Naive B cell (primary cell): Measurements from ENCODE around the gene PCNX4. TPM values are rescaled to one million over a fixed set of nuclear protein-coding genes. Genes with fewer than 3 reads are reported as not detected.
"Not testable (repeated sequence)": the region's sequence is repeated elsewhere in the genome, so short reads cannot be mapped to it uniquely, and the experiment has no call there.

ENCODE experiments used
- ATAC-seq, 2 donors: fragments of 150-1000 bp; cut with Tn5 transposase; 2 replicates each; pipeline ENCODE4 v1.10.0; 2021; ENCODE audit warnings: low read depth in 2 of 2, mild to moderate bottlenecking in 2 of 2, moderate library complexity in 2 of 2
- DNase-seq: peaks from one replicate; pipeline ENCODE4 v3.0.0; 2022
- H3K27ac Mint-ChIP-seq, 6 donors: one replicate each; pipeline ENCODE4 v1.8.0; 2020 to 2022; ENCODE audit warnings: mild to moderate bottlenecking in 6 of 6, mixed read lengths in 6 of 6, moderate library complexity in 5 of 6, inconsistent platforms in 2 of 6
- H3K27me3 Mint-ChIP-seq, 3 donors: one replicate each; pipeline ENCODE4 v1.8.0; 2021 to 2022; ENCODE audit warnings: mixed read lengths in 3 of 3, mild to moderate bottlenecking in 1 of 3
- H3K36me3 Mint-ChIP-seq, 2 donors: one replicate each; pipeline ENCODE4 v1.8.0; 2020 to 2022; ENCODE audit warnings: mixed read lengths in 2 of 2, inconsistent platforms in 1 of 2, mild to moderate bottlenecking in 1 of 2
- H3K4me1 Mint-ChIP-seq, 3 donors: one replicate each; pipeline ENCODE4 v1.8.0; 2020 to 2022; ENCODE audit warnings: mixed read lengths in 3 of 3, inconsistent platforms in 1 of 3, mild to moderate bottlenecking in 1 of 3, moderate library complexity in 1 of 3
- H3K4me3 Mint-ChIP-seq, 8 donors: one replicate each; pipeline ENCODE4 v1.8.0; 2020 to 2022; ENCODE audit warnings: mild to moderate bottlenecking in 8 of 8, mixed read lengths in 8 of 8, moderate library complexity in 8 of 8, inconsistent platforms in 2 of 8
- H3K9me3 Mint-ChIP-seq, 7 donors: one replicate each; pipeline ENCODE4 v1.8.0; 2020 to 2022; ENCODE audit warnings: mixed read lengths in 7 of 7, mild to moderate bottlenecking in 5 of 7, inconsistent platforms in 2 of 7, moderate library complexity in 1 of 7
- polyA plus RNA-seq, 6 donors: library from polyadenylated mRNA; unstranded; fragments of 300-500 nt; fragmentation: Illumina TruSeq; gene quantifications; one replicate each; pipeline ENCODE4 v1.2.3, GENCODE V29; 2021; ENCODE audit warnings: low read depth in 6 of 6

Gene PCNX4
- polyA plus RNA-seq = 10 to 100 TPM; 11.3 to 26.1 (median 24.5) TPM

DNA sequence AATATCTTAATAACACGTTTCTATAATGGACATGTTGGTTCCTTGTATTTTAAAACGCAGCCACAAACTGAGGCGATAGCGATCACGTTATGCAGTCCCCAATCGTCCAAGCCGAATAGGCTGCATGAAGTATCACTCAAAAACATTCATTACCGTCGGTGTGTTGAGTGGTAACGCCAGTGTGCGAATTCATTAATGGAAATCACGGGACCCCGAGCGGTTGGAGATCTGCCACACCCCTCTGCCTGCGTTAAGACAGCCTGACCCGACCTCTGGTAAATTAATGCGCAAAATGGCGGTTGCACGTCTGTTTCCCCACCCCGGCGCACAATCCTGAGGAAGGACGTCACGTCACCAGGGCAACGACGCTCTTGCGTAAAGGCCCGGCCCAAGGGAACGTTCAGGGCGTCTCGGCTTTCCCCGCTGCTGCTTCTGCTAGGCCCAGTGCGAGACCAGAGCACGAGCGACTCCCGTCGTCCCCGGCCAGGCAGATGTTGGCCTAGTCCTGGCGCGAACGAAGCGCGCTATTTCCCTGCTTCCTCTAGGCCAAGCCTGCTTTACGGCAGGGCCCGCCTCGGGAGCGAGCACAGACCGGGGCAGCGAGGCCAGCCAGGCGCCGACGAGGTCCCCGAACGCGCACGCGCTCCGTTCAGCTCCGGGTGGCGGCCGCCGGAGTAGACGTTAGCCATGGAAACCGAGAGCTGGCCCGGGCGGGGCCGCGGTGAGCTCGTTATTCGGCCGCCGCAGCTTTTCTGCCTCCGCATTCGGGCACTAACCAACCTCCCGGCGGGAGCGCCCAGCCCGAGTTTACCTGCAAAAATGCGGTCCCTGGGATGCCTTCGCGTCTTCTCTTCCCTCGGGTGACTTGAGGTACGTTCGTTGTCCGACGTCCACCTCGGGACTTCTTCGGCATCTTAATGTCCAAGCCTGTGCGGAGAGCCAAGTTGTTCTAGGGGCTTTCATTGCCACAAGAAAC lies at the start of gene PCNX4:
Gene PCNX4, plus strand, starts transcription at position 374 of the 976 bp plus-strand sequence. CDS start 15,716 bp downstream, outside the sequence.
- H3K4me1 Mint-ChIP-seq = peaks cover 29 to 42% (median 36%) of the 10 kb centered on the region in 3 donors
- H3K9me3 Mint-ChIP-seq = no peaks in the 10 kb centered on the region
- no peaks in the 10 kb centered on the region for H3K36me3 Mint-ChIP-seq

DNA sequence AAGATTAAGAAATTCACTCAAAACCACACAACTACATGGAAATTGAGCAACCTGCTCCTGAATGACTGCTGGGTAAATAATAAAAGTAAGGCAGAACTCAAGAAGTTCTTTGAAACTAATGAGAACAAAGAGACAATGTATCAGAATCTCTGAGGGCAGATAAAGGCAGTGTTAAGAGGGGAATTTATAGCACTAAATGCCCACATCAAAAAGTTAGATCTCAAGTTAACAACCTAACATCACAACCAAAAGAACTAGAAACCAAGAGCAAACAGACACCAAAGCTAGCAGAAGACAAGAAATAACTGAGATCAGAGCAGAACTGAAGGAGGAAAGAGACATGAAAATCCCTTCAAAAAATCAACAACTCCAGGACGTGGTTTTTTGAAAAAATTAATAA lies 43.7 kb upstream of the PCNX4 start:
- H3K4me3 Mint-ChIP-seq, ATAC-seq, H3K27ac Mint-ChIP-seq, H3K36me3 Mint-ChIP-seq, DNase-seq: not testable (repeated sequence)
- Mint-ChIP-seq H3K27me3 (peaks cover 6 to 65% (median 44%) of the 10 kb centered on the region in 3 donors), H3K9me3 (peaks cover 0 to 31% (median 17%) of the 10 kb centered on the region in 7 donors), H3K4me1 (peaks cover 0 to 10% (median 6%) of the 10 kb centered on the region in 3 donors)

More for the DNA sequence above, at the start of gene PCNX4:
- peak; percentile 96 for DNase-seq
- H3K27ac Mint-ChIP-seq = peak within 1 kb of the TSS; percentile 95 to 99 (median 99)
- ATAC-seq = peak; percentile 89
- peak within 1 kb of the TSS; percentile 88 to 98 (median 94) for H3K4me3 Mint-ChIP-seq
- peaks cover 0 to 7% (median 0%) of the 10 kb centered on the region in 3 donors for H3K27me3 Mint-ChIP-seq

GRCh38 chr14:60051721-60052221 lies 40.0 kb upstream of the PCNX4 start:
- no peak overlapping the region for H3K27ac Mint-ChIP-seq

GRCh38 chr14:60058087-60058486 lies 33.6 kb upstream of the PCNX4 start:
- DNase-seq (no peak), ATAC-seq (no peak)
- Mint-ChIP-seq H3K27ac (no peak overlapping the region), H3K36me3 (peaks cover 0 to 3% of the 10 kb centered on the region in 2 donors), H3K4me1 (no peaks in the 10 kb centered on the region), H3K9me3 (peaks cover 0 to 1% (median 0%) of the 10 kb centered on the region in 7 donors), H3K27me3 (peaks cover 8 to 17% (median 15%) of the 10 kb centered on the region in 3 donors), H3K4me3 (no peak overlapping the region)

More at GRCh38 chr14:60051721-60052221, 40.0 kb upstream of the PCNX4 start:
- H3K27me3 Mint-ChIP-seq = peaks cover 13 to 42% (median 25%) of the 10 kb centered on the region in 3 donors
- H3K4me1 Mint-ChIP-seq = peaks cover 0 to 10% (median 6%) of the 10 kb centered on the region in 3 donors
- peak; percentile 38 to 48 for ATAC-seq
- no peak for DNase-seq
- H3K9me3 Mint-ChIP-seq = peaks cover 0 to 1% (median 0%) of the 10 kb centered on the region in 7 donors
- H3K4me3 Mint-ChIP-seq = no peak overlapping the region
- H3K36me3 Mint-ChIP-seq = peaks cover 0 to 3% of the 10 kb centered on the region in 2 donors

DNA sequence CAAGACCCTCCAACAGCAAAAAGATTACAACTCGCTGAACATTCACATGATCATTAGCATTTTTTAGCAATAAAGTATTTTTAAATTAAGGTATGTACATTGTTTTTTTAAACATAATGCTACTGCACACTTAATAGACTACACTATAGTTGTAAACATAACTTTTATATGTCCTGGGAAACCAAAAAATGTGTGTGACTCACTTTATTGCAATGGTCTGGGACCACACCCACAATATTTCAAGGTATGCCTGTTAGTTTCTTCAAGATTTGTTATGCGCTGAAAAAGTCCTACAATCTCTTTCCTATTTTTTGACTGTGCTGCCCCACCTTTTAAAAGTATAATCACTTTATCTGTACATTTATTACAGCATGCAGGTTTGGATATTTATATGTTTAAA lies 30.4 kb upstream of the PCNX4 start:
- no peak overlapping the region for H3K4me3 Mint-ChIP-seq
- no peak for ATAC-seq
- H3K9me3 Mint-ChIP-seq = no peaks in the 10 kb centered on the region
- no peak overlapping the region for H3K27ac Mint-ChIP-seq
- no peak for DNase-seq
- peaks cover 0 to 7% (median 4%) of the 10 kb centered on the region in 3 donors for H3K27me3 Mint-ChIP-seq
- no peaks in the 10 kb centered on the region for H3K4me1 Mint-ChIP-seq
- H3K36me3 Mint-ChIP-seq = no peaks in the 10 kb centered on the region

GRCh38 chr14:60064491-60065072 lies 27.1 kb upstream of the PCNX4 start:
- no peaks in the 10 kb centered on the region for H3K36me3 Mint-ChIP-seq
- peak; percentile 11 for DNase-seq
- H3K9me3 Mint-ChIP-seq = no peaks in the 10 kb centered on the region
- peaks cover 0 to 7% (median 4%) of the 10 kb centered on the region in 3 donors for H3K27me3 Mint-ChIP-seq
- no peaks in the 10 kb centered on the region for H3K4me1 Mint-ChIP-seq
- H3K4me3 Mint-ChIP-seq = no peak overlapping the region
- H3K27ac Mint-ChIP-seq = no peak overlapping the region
- peak; percentile 40 to 43 for ATAC-seq

- Mint-ChIP-seq H3K27me3 (peaks cover 0 to under 1% (median 0%) of the 10 kb centered on the region in 3 donors), H3K9me3 (no peaks in the 10 kb centered on the region)
These were observed 23.8 kb upstream of the PCNX4 start for GRCh38 chr14:60067882-60068281.

DNA sequence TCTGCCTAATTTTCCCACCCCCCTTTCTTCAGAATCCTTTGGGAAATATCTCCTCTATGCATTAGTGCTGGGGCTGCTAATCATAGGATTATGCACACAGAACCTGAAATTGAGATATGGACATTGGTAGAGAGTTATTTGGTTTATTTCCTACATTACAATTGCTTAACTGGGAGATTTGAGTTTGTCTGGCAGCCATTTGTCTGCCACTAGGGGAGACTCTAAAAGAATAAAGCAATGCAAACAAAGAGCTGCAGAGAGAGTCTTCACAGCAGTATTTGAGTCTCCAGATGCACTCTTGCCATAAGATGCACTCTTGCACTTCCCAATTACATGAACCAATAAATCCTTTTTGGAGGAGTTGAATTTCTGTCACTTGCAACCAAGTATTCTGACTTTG lies 12.0 kb upstream of the PCNX4 start:
- peaks cover 0 to 7% of the 10 kb centered on the region in 2 donors for H3K36me3 Mint-ChIP-seq
- H3K9me3 Mint-ChIP-seq = peaks cover 0 to 32% (median 12%) of the 10 kb centered on the region in 7 donors
- H3K4me1 Mint-ChIP-seq = no peaks in the 10 kb centered on the region
- H3K27me3 Mint-ChIP-seq = peaks cover 8 to 23% (median 19%) of the 10 kb centered on the region in 3 donors
- DNase-seq (no peak), ATAC-seq (no peak)
- no peak overlapping the region for H3K4me3 Mint-ChIP-seq
- no peak overlapping the region for H3K27ac Mint-ChIP-seq

More at GRCh38 chr14:60067882-60068281, 23.8 kb upstream of the PCNX4 start:
- Mint-ChIP-seq H3K36me3 (no peaks in the 10 kb centered on the region), H3K4me1 (no peaks in the 10 kb centered on the region), H3K4me3 (no peak overlapping the region), H3K27ac (no peak overlapping the region)
- no peak for ATAC-seq
- no peak for DNase-seq

- Mint-ChIP-seq H3K4me1 (no peaks in the 10 kb centered on the region), H3K9me3 (no peaks in the 10 kb centered on the region), H3K27ac (no peak overlapping the region), H3K4me3 (no peak overlapping the region), H3K27me3 (peaks cover 0 to 7% (median 3%) of the 10 kb centered on the region in 3 donors), H3K36me3 (no peaks in the 10 kb centered on the region)
- no peak for DNase-seq
- no peak for ATAC-seq
These were observed 6.6 kb upstream of the PCNX4 start for GRCh38 chr14:60085085-60085484.

- no peak overlapping the region for H3K4me3 Mint-ChIP-seq
- peaks cover 0 to 3% (median 3%) of the 10 kb centered on the region in 3 donors for H3K4me1 Mint-ChIP-seq
- DNase-seq = no peak
- H3K27me3 Mint-ChIP-seq = peaks cover 0 to 7% (median 3%) of the 10 kb centered on the region in 3 donors
- no peaks in the 10 kb centered on the region for H3K36me3 Mint-ChIP-seq
- no peaks in the 10 kb centered on the region for H3K9me3 Mint-ChIP-seq
- no peak for ATAC-seq
- H3K27ac Mint-ChIP-seq = no peak overlapping the region
These were observed 6.0 kb upstream of the PCNX4 start for GRCh38 chr14:60085693-60086092.

DNA sequence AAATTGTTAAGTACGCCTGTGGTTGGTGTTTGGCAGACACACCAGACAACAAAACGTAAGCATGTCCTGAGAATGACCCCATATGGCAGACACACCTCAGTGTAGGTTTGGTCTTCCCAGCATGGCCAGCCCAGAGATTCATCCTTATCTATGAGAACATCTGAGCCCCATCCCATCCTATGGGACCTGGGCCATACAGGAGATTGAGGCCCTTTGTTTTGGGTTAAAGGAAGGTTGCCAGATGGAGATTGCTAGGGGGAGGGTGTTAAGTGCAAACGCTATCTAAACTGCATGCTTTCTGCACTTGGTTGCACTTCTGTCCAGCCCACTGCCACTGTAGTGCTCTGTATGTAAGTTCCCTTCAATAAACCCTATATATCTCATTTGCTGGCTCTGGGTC lies 4.1 kb upstream of the PCNX4 start:
- H3K4me3 Mint-ChIP-seq = no peak overlapping the region
- no peaks in the 10 kb centered on the region for H3K36me3 Mint-ChIP-seq
- no peak overlapping the region for H3K27ac Mint-ChIP-seq
- H3K9me3 Mint-ChIP-seq = no peaks in the 10 kb centered on the region
- ATAC-seq (no peak), DNase-seq (no peak)
- H3K4me1 Mint-ChIP-seq = peaks cover 3 to 12% (median 6%) of the 10 kb centered on the region in 3 donors
- peaks cover 0 to 7% (median 3%) of the 10 kb centered on the region in 3 donors for H3K27me3 Mint-ChIP-seq

DNA sequence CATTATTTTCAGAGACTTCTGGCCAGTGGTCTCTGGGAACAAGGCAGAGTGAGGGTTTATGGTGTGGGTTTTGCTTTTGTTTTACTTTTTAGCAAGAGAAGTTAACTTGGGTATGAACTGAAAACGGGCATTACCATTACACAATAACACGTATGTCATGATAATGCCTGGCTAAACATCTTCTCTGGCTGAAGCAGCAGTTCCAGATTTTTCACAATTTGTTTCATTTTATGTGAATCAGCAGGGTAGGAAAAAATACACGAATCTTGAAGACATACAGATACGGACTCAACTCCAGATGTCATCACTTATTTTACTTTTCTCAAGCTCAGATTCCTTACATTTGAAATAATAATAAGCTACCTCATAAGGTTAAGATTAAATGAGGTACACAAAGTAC lies 2.5 kb upstream of the PCNX4 start:
- Mint-ChIP-seq H3K36me3 (no peaks in the 10 kb centered on the region), H3K4me1 (peaks cover 19 to 28% (median 21%) of the 10 kb centered on the region in 3 donors), H3K9me3 (no peaks in the 10 kb centered on the region), H3K27ac (no peak overlapping the region), H3K4me3 (no peak overlapping the region), H3K27me3 (peaks cover 0 to 7% (median 3%) of the 10 kb centered on the region in 3 donors)
- ATAC-seq (no peak), DNase-seq (no peak)

- H3K4me1 Mint-ChIP-seq = peaks cover 29 to 41% (median 36%) of the 10 kb centered on the region in 3 donors
- peak overlapping the region; percentile 95 to 99 (median 99) for H3K27ac Mint-ChIP-seq
- H3K4me3 Mint-ChIP-seq = peak overlapping the region; percentile 88 to 98 (median 94)
These were observed 731 bp upstream of the PCNX4 start for GRCh38 chr14:60090864-60091519.

More at GRCh38 chr14:60090864-60091519, 731 bp upstream of the PCNX4 start:
- Mint-ChIP-seq H3K36me3 (no peaks in the 10 kb centered on the region), H3K27me3 (peaks cover 0 to 7% (median 0%) of the 10 kb centered on the region in 3 donors), H3K9me3 (no peaks in the 10 kb centered on the region)
- ATAC-seq (no peak), DNase-seq (peak; percentile 20)
